ENCODE results near the gene CCDC102A. TPM values are rescaled to one million over a fixed set of nuclear protein-coding genes. Genes with fewer than 3 reads are reported as not detected.

Gene CCDC102A
- total RNA-seq, 2 donors from 2014 or later: 10.6 to 22.4 TPM

- no peaks in the 10 kb centered on the region for H3K9me3 ChIP-seq
- ATAC-seq (no peak), DNase-seq (no peak)
- H3K4me1 ChIP-seq: no peaks in the 10 kb centered on the region
- no peaks in the 10 kb centered on the region for H3K36me3 ChIP-seq (replicated peaks in 1 of 2; ENCODE audit: insufficient read depth in 1 of 2, low read depth in 2 of 2)
- WGBS, 2 donors: 84 to 90% methylated on average over 13 of the region's 13 CpGs
- no peak overlapping the region for H3K4me3 ChIP-seq
- TF ChIP-seq POLR2A (IDR thresholded peaks at IDR 0.05): no peak
- TF ChIP-seq, protein P1, sequence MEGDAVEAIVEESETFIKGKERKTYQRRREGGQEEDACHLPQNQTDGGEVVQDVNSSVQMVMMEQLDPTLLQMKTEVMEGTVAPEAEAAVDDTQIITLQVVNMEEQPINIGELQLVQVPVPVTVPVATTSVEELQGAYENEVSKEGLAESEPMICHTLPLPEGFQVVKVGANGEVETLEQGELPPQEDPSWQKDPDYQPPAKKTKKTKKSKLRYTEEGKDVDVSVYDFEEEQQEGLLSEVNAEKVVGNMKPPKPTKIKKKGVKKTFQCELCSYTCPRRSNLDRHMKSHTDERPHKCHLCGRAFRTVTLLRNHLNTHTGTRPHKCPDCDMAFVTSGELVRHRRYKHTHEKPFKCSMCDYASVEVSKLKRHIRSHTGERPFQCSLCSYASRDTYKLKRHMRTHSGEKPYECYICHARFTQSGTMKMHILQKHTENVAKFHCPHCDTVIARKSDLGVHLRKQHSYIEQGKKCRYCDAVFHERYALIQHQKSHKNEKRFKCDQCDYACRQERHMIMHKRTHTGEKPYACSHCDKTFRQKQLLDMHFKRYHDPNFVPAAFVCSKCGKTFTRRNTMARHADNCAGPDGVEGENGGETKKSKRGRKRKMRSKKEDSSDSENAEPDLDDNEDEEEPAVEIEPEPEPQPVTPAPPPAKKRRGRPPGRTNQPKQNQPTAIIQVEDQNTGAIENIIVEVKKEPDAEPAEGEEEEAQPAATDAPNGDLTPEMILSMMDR (IDR thresholded peaks at IDR 0.05): no peak
- no peaks in the 10 kb centered on the region for H3K27me3 ChIP-seq
- intact Hi-C loops (cut with DNase I): loop anchor here (5.0 kb wide), 1 partner anchor 101 kb away; no protein-coding TSS in a partner anchor
- H3K27ac ChIP-seq: no peak overlapping the region
These were observed 17.9 kb downstream of the CCDC102A start for GRCh38 chr16:57518520-57518919.

DNA sequence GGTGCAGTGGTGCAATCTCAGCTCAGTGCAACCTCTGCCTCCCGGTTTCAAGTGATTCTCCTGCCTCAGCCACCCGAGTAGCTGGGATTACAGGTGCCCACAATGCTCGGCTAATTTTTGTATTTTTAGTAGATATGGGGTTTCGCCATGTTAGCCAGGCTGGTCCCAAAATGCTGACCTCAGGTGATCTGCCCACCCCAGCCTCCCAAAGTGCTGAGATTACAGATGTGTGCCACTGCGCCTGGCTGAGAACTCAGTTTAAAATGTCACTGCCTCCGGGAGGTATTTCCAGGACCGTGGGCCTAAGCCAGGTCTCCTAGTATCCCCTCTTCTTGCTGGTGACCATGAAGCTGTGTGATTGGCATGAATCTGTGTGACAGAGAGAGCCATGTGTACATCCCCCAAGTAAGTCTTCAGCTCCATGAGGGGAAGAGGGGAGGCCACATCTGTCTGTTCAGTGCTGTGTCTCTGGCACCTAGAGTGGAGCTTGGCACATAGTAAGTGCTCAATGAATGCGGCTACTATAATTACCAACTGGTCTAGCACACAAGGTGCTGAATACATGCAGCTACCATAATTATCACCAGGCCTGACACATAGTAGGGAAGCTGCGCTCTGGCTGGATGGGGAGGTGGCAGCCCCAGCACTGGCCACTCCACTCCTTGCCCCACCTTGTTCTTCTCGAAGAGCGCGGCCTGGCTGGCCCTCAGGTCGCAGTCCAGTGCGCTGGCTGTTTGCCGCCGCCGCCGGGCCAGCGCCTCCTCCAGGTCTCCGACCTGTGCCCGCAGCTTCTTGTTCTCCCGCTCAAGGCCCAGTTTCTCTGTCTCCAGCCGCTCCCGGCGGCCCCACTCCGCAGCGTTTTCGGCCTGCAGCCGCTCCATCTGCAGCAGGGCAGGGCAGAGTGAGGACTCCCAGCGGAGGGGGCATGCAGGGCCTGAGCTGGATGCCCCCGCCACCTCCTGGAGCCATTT lies 18.7 kb downstream of the CCDC102A start:
- DNase-seq (no peak), ATAC-seq (no peak)
- Histone ChIP-seq H3K27me3 (no peaks in the 10 kb centered on the region), H3K4me3 (no peak overlapping the region), H3K36me3 (replicated peaks in 1 of 2; ENCODE audit: insufficient read depth in 1 of 2, low read depth in 2 of 2) (no peaks in the 10 kb centered on the region), H3K9me3 (no peaks in the 10 kb centered on the region), H3K4me1 (no peaks in the 10 kb centered on the region), H3K27ac (no peak overlapping the region)
- TF ChIP-seq POLR2A (IDR thresholded peaks at IDR 0.05): no peak
- TF ChIP-seq, protein P1 (IDR thresholded peaks at IDR 0.05): no peak
- intact Hi-C loops (cut with DNase I): loop anchor here (5.0 kb wide), 1 partner anchor 100 kb away; no protein-coding TSS in a partner anchor
- 92 to 97% methylated on average over 24 to 29 of the region's 31 CpGs for WGBS, 2 donors

DNA sequence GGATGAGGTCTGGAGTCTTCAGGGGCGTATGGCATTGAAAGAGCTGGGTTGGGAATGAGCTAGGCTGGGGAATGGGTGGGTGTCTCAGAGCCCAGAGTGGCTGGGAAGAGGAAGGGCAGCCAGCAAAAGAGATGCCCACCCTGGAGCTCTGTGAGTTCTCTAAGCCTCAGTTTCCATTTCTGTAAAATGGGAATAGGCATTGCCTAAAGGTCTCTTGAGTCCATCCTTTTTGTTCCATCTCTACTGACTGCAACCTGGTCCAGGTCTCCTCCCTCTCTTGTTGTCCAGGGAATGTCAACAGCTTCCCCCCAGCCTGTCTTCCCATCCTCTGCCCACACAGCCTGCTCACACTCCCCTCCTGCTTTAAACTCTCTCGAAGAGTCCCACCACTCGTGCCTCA lies 19.6 kb downstream of the CCDC102A start:
- Histone ChIP-seq H3K36me3 (replicated peaks in 1 of 2; ENCODE audit: insufficient read depth in 1 of 2, low read depth in 2 of 2) (no peaks in the 10 kb centered on the region), H3K4me1 (no peaks in the 10 kb centered on the region), H3K4me3 (no peak overlapping the region), H3K27me3 (no peaks in the 10 kb centered on the region), H3K27ac (no peak overlapping the region), H3K9me3 (no peaks in the 10 kb centered on the region)
- intact Hi-C loops (cut with DNase I): loop anchor here (5.0 kb wide), 1 partner anchor 99 kb away; no protein-coding TSS in a partner anchor
- 87 to 91% methylated on average over 3 of the region's 3 CpGs for WGBS, 2 donors
- TF ChIP-seq, protein P1 (IDR thresholded peaks at IDR 0.05): no peak
- TF ChIP-seq POLR2A (IDR thresholded peaks at IDR 0.05): no peak
- no peak for DNase-seq
- ATAC-seq: no peak

- ATAC-seq (no peak), DNase-seq (no peak)
- H3K27ac ChIP-seq: no peak overlapping the region
- H3K4me1 ChIP-seq: no peaks in the 10 kb centered on the region
- H3K4me3 ChIP-seq: no peak overlapping the region
- H3K9me3 ChIP-seq: no peaks in the 10 kb centered on the region
- H3K36me3 ChIP-seq (replicated peaks in 1 of 2; ENCODE audit: insufficient read depth in 1 of 2, low read depth in 2 of 2): no peaks in the 10 kb centered on the region
- no peaks in the 10 kb centered on the region for H3K27me3 ChIP-seq
- intact Hi-C loops (cut with DNase I): loop anchor here (5.0 kb wide), 1 partner anchor 99 kb away; no protein-coding TSS in a partner anchor
- no peak for TF ChIP-seq POLR2A (IDR thresholded peaks at IDR 0.05)
- TF ChIP-seq, protein P1 (IDR thresholded peaks at IDR 0.05): no peak
- 81 to 85% methylated on average over 2 to 10 of the region's 10 CpGs for WGBS, 2 donors
These were observed 20.1 kb downstream of the CCDC102A start for GRCh38 chr16:57516176-57516725.

Data from body of pancreas (tissue), 4 donors.